HepG2 (cell line): Measurements from ENCODE around the gene SUN1. TPM values are rescaled to one million over a fixed set of nuclear protein-coding genes. Genes with fewer than 3 reads are reported as not detected.
A peak's percentile ranks its signal among the peaks of the same experiment; 100 is the strongest.

Experiments used
- GMEB1 ChIP-seq: sonication (generic); formaldehyde crosslinking; IDR thresholded peaks from 2 replicates; pipeline ENCODE4 v1.5.1; 2020; ENCODE audit warnings: missing genetic modification reagents, mild to moderate bottlenecking, borderline replicate concordance
- HIVEP1 ChIP-seq: sonication (generic); formaldehyde crosslinking; IDR thresholded peaks from 2 replicates; pipeline ENCODE4 v1.4.0; 2020; ENCODE audit warnings: mild to moderate bottlenecking, missing genetic modification reagents
- HNRNPH1 ChIP-seq: fragments of 200-400 bp; formaldehyde crosslinking; optimal IDR thresholded peaks from 2 replicates; pipeline ENCODE3; 2017; ENCODE audit warnings: mild to moderate bottlenecking, low read depth, low read length
- PHF20 ChIP-seq: sonication (generic); formaldehyde crosslinking; IDR thresholded peaks from 2 replicates; pipeline ENCODE4 v1.5.0; 2020; ENCODE audit warnings: mild to moderate bottlenecking, missing genetic modification reagents
- POGZ ChIP-seq: sonication (generic); formaldehyde crosslinking; IDR thresholded peaks from 2 replicates; pipeline ENCODE4 v1.4.0; 2020; ENCODE audit warnings: mild to moderate bottlenecking, missing genetic modification reagents
- SMC3 ChIP-seq: IDR thresholded peaks from 2 replicates; pipeline ENCODE4 v1.6.1; 2011; ENCODE audit warnings: low read length, improper control_type of control experiment
- SSRP1 ChIP-seq: IDR thresholded peaks from 2 replicates; pipeline ENCODE4 v1.6.1; 2016; ENCODE audit warnings: control low read depth
- THAP11 ChIP-seq: IDR thresholded peaks from 2 replicates; pipeline ENCODE4 v1.6.1; 2016; ENCODE audit warnings: missing biosample characterization, missing genetic modification reagents
- ZBTB21 ChIP-seq: sonication (generic); formaldehyde crosslinking; IDR thresholded peaks from 2 replicates; pipeline ENCODE4 v1.4.0; 2020; ENCODE audit warnings: missing genetic modification reagents
- polyA plus RNA-seq, 8 experiments: library from polyadenylated mRNA; depleted of rRNA in 3 of 8; stranded (reverse) in 7 of 8; unstranded in 1 of 8; fragments of >200 nt; fragmentation: Illumina TruSeq in 4 of 8; extraction: Trizol in 4 of 8; gene quantifications; 2 replicates each; pipeline versions ENCODE4 v1.2.1 to v1.2.3, GENCODE V29; 2011 to 2016; ENCODE audit warnings: low read depth in 4 of 8, missing spikeins in 1 of 8, mixed read lengths in 1 of 8; ENCODE audit not compliant: insufficient read depth in 1 of 8
- total RNA-seq, 5 experiments: library from RNA; depleted of rRNA; stranded (reverse); fragments of >200 nt; fragmentation: Illumina TruSeq; extraction: Trizol; gene quantifications; 2 replicates each; pipeline ENCODE4 v1.2.3, GENCODE V29; 2016; ENCODE audit warnings: low read depth in 1 of 5
- TF ChIP-seq, protein P1 (sequence below): sonication (generic); formaldehyde crosslinking; IDR thresholded peaks from 2 replicates; pipeline ENCODE4 v1.4.0; 2020; ENCODE audit warnings: missing genetic modification reagents

The SUN1 gene
- total and polyA plus RNA-seq, 2 of the 13 experiments (the other 11 are each of a cell fraction or from before 2014, with no cell fraction given), result 47.0 to 126 TPM

- TF ChIP-seq HIVEP1, result peak; percentile 57; the same call in 1 of the 2 replicates
- TF ChIP-seq, protein P1, sequence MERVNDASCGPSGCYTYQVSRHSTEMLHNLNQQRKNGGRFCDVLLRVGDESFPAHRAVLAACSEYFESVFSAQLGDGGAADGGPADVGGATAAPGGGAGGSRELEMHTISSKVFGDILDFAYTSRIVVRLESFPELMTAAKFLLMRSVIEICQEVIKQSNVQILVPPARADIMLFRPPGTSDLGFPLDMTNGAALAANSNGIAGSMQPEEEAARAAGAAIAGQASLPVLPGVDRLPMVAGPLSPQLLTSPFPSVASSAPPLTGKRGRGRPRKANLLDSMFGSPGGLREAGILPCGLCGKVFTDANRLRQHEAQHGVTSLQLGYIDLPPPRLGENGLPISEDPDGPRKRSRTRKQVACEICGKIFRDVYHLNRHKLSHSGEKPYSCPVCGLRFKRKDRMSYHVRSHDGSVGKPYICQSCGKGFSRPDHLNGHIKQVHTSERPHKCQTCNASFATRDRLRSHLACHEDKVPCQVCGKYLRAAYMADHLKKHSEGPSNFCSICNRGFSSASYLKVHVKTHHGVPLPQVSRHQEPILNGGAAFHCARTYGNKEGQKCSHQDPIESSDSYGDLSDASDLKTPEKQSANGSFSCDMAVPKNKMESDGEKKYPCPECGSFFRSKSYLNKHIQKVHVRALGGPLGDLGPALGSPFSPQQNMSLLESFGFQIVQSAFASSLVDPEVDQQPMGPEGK (CRISPR knock-in tag), result peak; percentile 76
- no peak for TF ChIP-seq HNRNPH1
- TF ChIP-seq PHF20 (CRISPR knock-in tag), result 0 out of 2 replicates have a peak, but pooled peaks have one; percentile 23
- TF ChIP-seq THAP11 (CRISPR knock-in tag), result no peak
- no peak for TF ChIP-seq GMEB1 (CRISPR knock-in tag)
- TF ChIP-seq SMC3, result no peak
- TF ChIP-seq POGZ (CRISPR knock-in tag), result peak; percentile 47
- no peak for TF ChIP-seq SSRP1 (CRISPR knock-in tag)
- TF ChIP-seq ZBTB21, result no peak
Observed at GRCh38 chr7:815284-816216, 16.7 kb upstream of the SUN1 start (continued).
